Measurements from ENCODE around the gene MPDU1. TPM values are rescaled to one million over a fixed set of nuclear protein-coding genes. Genes with fewer than 3 reads are reported as not detected.

The MPDU1 gene
- polyA plus RNA-seq, 1 donor (not counting 4 experiments of a cell fraction or from before 2014, with no cell fraction given): 57.8 TPM

DNA sequence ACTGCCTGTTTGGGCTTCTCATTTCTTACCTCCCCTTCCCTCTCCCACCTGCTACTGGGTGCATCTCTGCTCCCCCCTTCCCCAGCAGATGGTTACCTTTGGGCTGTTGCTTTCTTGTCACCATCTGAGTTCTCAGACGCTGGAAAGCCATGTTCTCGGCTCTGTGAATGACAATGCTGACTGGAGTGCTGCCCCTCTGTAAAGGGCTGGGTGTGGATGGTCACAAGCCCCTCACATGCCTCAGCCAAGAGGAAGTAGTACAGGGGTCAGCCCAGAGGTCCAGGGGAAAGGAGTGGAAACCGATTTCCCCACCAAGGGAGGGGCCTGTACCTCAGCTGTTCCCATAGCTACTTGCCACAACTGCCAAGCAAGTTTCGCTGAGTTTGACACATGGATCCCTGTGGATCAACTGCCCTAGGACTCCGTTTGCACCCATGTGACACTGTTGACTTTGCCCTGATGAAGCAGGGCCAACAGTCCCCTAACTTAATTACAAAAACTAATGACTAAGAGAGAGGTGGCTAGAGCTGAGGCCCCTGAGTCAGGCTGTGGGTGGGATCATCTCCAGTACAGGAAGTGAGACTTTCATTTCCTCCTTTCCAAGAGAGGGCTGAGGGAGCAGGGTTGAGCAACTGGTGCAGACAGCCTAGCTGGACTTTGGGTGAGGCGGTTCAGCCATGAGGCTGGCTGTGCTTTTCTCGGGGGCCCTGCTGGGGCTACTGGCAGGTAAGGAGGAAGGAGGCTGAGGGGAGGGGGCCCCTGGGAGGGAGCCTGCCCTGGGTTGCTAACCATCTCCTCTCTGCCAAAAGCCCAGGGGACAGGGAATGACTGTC, 4.4 kb upstream of the MPDU1 start, which contains the start of gene CD68:
Gene CD68, plus strand, starts transcription at position 638 of the 833 bp plus-strand sequence. Its CDS starts 40 bp downstream, at position 678.
- H4K20me1 ChIP-seq (ENCODE audit: control insufficient read depth, extremely low read depth, insufficient read depth, low read length): peaks cover 49% of the 10 kb centered on the region
- dilution Hi-C loops (cut with MboI; ENCODE audit: extremely low pct_ligation_motif_present, low sequenced_read_pairs): no loop called here

DNA sequence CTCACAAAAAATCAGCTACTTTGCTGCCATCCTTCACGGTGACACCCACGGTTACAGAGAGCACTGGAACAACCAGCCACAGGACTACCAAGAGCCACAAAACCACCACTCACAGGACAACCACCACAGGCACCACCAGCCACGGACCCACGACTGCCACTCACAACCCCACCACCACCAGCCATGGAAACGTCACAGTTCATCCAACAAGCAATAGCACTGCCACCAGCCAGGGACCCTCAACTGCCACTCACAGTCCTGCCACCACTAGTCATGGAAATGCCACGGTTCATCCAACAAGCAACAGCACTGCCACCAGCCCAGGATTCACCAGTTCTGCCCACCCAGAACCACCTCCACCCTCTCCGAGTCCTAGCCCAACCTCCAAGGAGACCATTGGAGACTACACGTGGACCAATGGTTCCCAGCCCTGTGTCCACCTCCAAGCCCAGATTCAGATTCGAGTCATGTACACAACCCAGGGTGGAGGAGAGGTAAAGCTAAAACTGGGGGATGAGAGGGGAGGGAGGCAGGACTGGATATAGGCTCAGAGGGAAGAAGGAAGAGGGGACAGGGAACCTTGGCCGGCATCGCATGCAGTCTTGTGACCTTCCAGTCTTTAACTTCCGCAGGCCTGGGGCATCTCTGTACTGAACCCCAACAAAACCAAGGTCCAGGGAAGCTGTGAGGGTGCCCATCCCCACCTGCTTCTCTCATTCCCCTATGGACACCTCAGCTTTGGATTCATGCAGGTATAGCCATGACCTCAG, 3.6 kb upstream of the MPDU1 start:
- no peak for FAIRE-seq
- dilution Hi-C loops (cut with MboI; ENCODE audit: extremely low pct_ligation_motif_present, low sequenced_read_pairs): no loop called here
- no peak for DNase-seq (ENCODE audit: low read depth, low spot score)
- TF ChIP-seq EZH2 (IDR thresholded peaks at IDR 0.05; ENCODE audit: low read length): no peak
- peaks cover 53% of the 10 kb centered on the region for H3K4me1 ChIP-seq (ENCODE audit: control insufficient read depth, extremely low read depth, insufficient read depth, low read length)
- H3K79me2 ChIP-seq (ENCODE audit: control insufficient read depth, insufficient read depth, low read length): peaks cover 37% of the 10 kb centered on the region
- H3K36me3 ChIP-seq (ENCODE audit: control insufficient read depth in 2 of 2, extremely low read depth in 1 of 2, insufficient read depth in 2 of 2, low read length in 2 of 2): peaks cover 22 to 43% of the 10 kb centered on the region in 2 experiments
- no peak overlapping the region for H3K4me3 ChIP-seq (ENCODE audit: control insufficient read depth in 2 of 3, extremely low read depth in 1 of 3, insufficient read depth in 2 of 3, low read depth in 1 of 3, low read length in 3 of 3)
- peak overlapping the region; percentile 82 for H3K27ac ChIP-seq (ENCODE audit: control insufficient read depth, insufficient read depth, low read length)
- peaks cover 41% of the 10 kb centered on the region for H4K20me1 ChIP-seq (ENCODE audit: control insufficient read depth, extremely low read depth, insufficient read depth, low read length)
- peak overlapping the region; percentile 55 for H3K9ac ChIP-seq (ENCODE audit: control insufficient read depth, extremely low read depth, insufficient read depth, low read length)
- H3K4me2 ChIP-seq (ENCODE audit: control insufficient read depth, extremely low read depth, insufficient read depth, low read depth, low read length): peak overlapping the region; percentile 46
- no peak overlapping the region for H2AFZ ChIP-seq (ENCODE audit: control insufficient read depth, low read length)
- H3K9me1 ChIP-seq (ENCODE audit: control insufficient read depth, extremely low read depth, insufficient read depth, low read length): peaks cover 3% of the 10 kb centered on the region
- no peaks in the 10 kb centered on the region for H3K27me3 ChIP-seq (ENCODE audit: control insufficient read depth, extremely low read depth, insufficient read depth, low read length)
- H3K9me3 ChIP-seq (ENCODE audit: control insufficient read depth, low read depth, low read length): no peaks in the 10 kb centered on the region

More for the DNA sequence above, 4.4 kb upstream of the MPDU1 start, which contains the start of gene CD68:
- Histone ChIP-seq H3K79me2 (ENCODE audit: control insufficient read depth, insufficient read depth, low read length) (peaks cover 40% of the 10 kb centered on the region), H3K27ac (ENCODE audit: control insufficient read depth, insufficient read depth, low read length) (peak within 1 kb of the TSS; percentile 82), H3K4me3 (ENCODE audit: control insufficient read depth in 2 of 3, extremely low read depth in 1 of 3, insufficient read depth in 2 of 3, low read depth in 1 of 3, low read length in 3 of 3) (no peak within 1 kb of the TSS), H3K36me3 (ENCODE audit: control insufficient read depth in 2 of 2, extremely low read depth in 1 of 2, insufficient read depth in 2 of 2, low read length in 2 of 2) (peaks cover 27 to 51% of the 10 kb centered on the region in 2 experiments), H3K9me3 (ENCODE audit: control insufficient read depth, low read depth, low read length) (no peaks in the 10 kb centered on the region), H3K9ac (ENCODE audit: control insufficient read depth, extremely low read depth, insufficient read depth, low read length) (peak within 1 kb of the TSS; percentile 55), H2AFZ (ENCODE audit: control insufficient read depth, low read length) (no peak within 1 kb of the TSS), H3K4me2 (ENCODE audit: control insufficient read depth, extremely low read depth, insufficient read depth, low read depth, low read length) (peak within 1 kb of the TSS; percentile 46), H3K9me1 (ENCODE audit: control insufficient read depth, extremely low read depth, insufficient read depth, low read length) (peaks cover 3% of the 10 kb centered on the region), H3K27me3 (ENCODE audit: control insufficient read depth, extremely low read depth, insufficient read depth, low read length) (no peaks in the 10 kb centered on the region), H3K4me1 (ENCODE audit: control insufficient read depth, extremely low read depth, insufficient read depth, low read length) (peaks cover 57% of the 10 kb centered on the region)
- TF ChIP-seq EZH2 (IDR thresholded peaks at IDR 0.05; ENCODE audit: low read length): no peak
- TF ChIP-seq, protein P1, sequence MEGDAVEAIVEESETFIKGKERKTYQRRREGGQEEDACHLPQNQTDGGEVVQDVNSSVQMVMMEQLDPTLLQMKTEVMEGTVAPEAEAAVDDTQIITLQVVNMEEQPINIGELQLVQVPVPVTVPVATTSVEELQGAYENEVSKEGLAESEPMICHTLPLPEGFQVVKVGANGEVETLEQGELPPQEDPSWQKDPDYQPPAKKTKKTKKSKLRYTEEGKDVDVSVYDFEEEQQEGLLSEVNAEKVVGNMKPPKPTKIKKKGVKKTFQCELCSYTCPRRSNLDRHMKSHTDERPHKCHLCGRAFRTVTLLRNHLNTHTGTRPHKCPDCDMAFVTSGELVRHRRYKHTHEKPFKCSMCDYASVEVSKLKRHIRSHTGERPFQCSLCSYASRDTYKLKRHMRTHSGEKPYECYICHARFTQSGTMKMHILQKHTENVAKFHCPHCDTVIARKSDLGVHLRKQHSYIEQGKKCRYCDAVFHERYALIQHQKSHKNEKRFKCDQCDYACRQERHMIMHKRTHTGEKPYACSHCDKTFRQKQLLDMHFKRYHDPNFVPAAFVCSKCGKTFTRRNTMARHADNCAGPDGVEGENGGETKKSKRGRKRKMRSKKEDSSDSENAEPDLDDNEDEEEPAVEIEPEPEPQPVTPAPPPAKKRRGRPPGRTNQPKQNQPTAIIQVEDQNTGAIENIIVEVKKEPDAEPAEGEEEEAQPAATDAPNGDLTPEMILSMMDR (optimal IDR thresholded peaks at IDR 0.05 in 1 of 3, IDR thresholded peaks at IDR 0.05 in 1 of 3, conservative IDR thresholded peaks at IDR 0.05 in 1 of 3; ENCODE audit: extremely low read depth in 1 of 3, insufficient read depth in 2 of 3, low read length in 3 of 3): no peak
- FAIRE-seq: peak; percentile 86
- no peak for DNase-seq (ENCODE audit: low read depth, low spot score)

Data from keratinocyte (primary cell).